Stomach (tissue), 4 donors: ENCODE results near the gene PCSK4.

ENCODE experiments used
- POLR2A ChIP-seq, 4 donors: fragments of 450-650 bp; IDR thresholded peaks; one replicate each; pipeline ENCODE4 v1.6.1; 2016; ENCODE audit warnings: antibody characterized with exemption in 4 of 4, control low read depth in 2 of 4, mild to moderate bottlenecking in 1 of 4, moderate library complexity in 1 of 4
- POLR2AphosphoS5 ChIP-seq, 3 donors: sonication (generic); formaldehyde crosslinking; IDR thresholded peaks; one replicate each; pipeline ENCODE4 v1.6.1; 2016; ENCODE audit warnings: antibody characterized with exemption in 3 of 3
- TF ChIP-seq, protein P1 (sequence below), 7 experiments: fragments of 450-650 bp in 4 of 7; fragments of 200-600 bp in 3 of 7; sonication (generic) in 3 of 7; IDR thresholded peaks; one replicate each; pipeline ENCODE4 v1.5.1; 2016 to 2019; ENCODE audit warnings: antibody characterized with exemption in 7 of 7, control low read depth in 2 of 7, mild to moderate bottlenecking in 1 of 7

DNA sequence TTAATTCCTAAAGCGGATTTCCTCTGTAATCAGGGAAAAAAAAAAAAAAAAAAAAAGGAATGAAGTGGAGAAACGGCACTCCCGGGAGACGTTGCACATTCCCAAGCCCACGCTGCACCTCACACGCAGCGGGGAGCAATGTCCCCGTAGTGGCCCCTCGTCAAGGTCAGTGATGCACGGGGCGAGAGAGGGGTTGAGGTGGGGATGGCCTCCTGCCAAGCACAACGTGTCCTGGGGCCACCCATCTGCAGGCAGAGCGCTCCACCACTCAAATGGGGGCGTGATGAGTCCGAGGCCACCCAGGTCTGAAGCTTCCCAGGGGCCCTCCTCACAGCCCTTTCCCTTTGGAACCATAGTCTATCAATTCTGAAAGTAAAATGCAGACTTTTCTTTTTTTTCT is 48.8 kb upstream of the PCSK4 start:
- TF ChIP-seq POLR2A (IDR thresholded peaks at IDR 0.05) (no peak), POLR2AphosphoS5 (IDR thresholded peaks at IDR 0.05) (no peak)
- TF ChIP-seq, protein P1, sequence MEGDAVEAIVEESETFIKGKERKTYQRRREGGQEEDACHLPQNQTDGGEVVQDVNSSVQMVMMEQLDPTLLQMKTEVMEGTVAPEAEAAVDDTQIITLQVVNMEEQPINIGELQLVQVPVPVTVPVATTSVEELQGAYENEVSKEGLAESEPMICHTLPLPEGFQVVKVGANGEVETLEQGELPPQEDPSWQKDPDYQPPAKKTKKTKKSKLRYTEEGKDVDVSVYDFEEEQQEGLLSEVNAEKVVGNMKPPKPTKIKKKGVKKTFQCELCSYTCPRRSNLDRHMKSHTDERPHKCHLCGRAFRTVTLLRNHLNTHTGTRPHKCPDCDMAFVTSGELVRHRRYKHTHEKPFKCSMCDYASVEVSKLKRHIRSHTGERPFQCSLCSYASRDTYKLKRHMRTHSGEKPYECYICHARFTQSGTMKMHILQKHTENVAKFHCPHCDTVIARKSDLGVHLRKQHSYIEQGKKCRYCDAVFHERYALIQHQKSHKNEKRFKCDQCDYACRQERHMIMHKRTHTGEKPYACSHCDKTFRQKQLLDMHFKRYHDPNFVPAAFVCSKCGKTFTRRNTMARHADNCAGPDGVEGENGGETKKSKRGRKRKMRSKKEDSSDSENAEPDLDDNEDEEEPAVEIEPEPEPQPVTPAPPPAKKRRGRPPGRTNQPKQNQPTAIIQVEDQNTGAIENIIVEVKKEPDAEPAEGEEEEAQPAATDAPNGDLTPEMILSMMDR (IDR thresholded peaks at IDR 0.05) = no peak
